NCI-H2029 (cell line): Measurements from ENCODE around the gene ADCY5.

Experiments
- DNase-seq: peaks from one replicate; lab custom pipeline; 2025; lab: John Stamatoyannopoulos, UW

ADCY5 gene

GRCh38 chr3:123285479-123285878 is 163.4 kb downstream of the ADCY5 start:
- no peak for DNase-seq

DNA sequence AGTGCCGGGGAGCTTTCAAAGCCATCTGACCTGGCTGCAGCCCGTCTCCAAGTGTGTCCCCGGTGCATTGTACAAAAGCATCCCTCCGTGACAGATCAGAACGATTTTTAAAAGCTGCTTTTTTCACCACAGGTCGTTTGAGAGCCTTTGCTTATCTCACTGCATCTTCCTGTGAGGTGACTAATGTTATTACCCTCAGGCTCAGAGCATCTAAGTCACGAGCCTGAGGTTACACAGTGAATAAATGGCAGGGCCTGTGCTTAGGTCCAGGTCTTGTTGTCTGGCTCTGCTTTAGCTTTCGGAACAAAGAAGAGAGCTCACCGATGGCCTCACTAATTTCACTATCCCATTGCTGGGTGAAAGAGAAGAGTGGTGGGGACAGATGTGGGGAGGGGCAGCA is 163.8 kb downstream of the ADCY5 start:
- DNase-seq, result no peak

DNA sequence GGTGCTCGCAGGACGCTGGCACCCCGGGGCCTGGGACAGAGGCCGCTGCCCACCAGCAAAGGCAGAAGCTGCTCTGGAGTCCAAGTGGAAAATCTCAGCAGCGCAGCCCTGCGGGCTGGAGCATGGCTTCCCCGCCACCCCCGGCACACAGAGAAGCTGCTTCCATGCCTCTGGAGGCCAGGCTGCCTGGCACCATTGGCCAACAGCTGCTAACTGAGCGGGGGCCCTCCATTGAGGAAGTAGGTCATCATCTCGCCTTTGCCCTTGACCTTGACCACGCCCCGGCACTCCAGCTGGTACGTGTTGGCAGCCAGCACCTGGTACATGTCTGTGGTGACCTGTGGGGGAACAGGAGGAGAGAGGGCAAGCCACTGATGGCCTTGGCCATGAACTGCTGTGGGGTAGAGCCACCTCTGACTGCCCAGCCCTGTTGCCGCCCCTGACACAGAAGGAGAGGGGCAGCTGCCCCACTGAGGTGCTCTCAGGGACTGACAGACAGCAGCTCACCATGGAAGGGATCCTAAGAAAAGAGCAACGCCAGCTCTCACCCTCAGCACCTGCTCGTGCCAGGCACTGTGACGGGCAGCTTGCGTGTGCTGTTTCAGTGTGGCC is 164.4 kb downstream of the ADCY5 start:
- DNase-seq, result no peak

GRCh38 chr3:123283657-123284398 is 165.1 kb downstream of the ADCY5 start:
- no peak for DNase-seq

DNA sequence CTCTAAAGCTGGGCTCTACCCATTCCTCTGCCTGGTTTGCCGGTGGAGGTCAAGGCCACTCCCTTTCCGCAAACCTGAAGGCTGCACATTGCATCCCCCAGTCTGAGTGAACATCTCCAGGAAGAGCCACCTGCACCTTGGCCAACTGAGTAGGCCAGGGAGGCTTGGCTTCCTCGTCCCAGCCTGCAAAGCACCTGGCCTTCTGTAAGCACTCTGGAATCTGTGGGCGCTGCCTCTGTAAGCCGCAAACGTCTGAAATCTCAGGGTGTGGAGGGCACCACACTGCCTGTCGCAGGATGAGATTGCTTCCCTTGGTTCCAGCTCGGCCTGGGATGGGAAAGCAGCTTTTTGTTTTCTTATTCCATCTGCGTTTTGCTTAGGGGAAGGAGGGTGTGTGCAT is 165.8 kb downstream of the ADCY5 start:
- DNase-seq, result no peak

- DNase-seq, result no peak
Observed at GRCh38 chr3:123282461-123282860, 166.4 kb downstream of the ADCY5 start.

GRCh38 chr3:123281929-123282328 is 167.0 kb downstream of the ADCY5 start:
- no peak for DNase-seq

DNA sequence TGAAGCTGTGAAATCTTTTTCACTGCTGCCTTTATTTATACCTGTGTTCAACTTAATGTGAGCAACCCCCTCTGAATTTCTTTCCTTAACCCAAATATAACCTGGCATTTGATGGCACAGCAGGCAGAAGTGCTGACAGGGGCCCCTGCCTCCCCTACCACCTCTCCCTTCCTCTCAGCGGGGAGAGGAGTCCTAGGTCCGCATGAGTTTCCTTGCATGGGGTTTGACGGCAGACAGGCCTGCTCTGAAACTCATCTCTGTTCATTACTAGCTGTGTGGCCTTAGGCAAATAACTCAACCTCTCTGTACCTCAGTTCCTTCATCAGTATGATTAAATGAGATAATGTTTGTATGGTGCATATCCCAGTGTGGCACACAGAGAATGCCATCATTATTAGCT is 167.5 kb downstream of the ADCY5 start:
- no peak for DNase-seq

DNA sequence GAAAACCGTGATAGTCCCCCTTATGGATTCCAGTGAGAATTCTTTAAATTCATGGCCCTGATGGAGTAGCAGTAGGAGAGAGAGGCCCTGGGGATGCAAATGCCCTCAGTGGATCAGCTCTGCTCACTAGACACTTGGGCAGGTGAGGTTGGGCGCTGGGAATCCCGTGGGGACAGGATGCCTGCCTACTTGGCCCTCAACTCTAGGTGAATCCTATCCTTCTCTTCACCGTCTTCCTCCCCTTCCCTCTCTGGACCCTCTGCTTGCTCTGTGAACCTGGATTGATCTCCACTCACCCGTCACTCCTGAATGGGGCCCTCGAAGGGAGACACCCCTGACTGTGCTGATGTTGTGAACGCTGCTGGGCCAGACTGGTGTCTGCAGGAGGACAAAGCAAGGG is 169.8 kb downstream of the ADCY5 start:
- DNase-seq, result no peak

GRCh38 chr3:123278446-123278845 is 170.4 kb downstream of the ADCY5 start:
- DNase-seq, result no peak

GRCh38 chr3:123277106-123277505 is 171.8 kb downstream of the ADCY5 start:
- no peak for DNase-seq

DNA sequence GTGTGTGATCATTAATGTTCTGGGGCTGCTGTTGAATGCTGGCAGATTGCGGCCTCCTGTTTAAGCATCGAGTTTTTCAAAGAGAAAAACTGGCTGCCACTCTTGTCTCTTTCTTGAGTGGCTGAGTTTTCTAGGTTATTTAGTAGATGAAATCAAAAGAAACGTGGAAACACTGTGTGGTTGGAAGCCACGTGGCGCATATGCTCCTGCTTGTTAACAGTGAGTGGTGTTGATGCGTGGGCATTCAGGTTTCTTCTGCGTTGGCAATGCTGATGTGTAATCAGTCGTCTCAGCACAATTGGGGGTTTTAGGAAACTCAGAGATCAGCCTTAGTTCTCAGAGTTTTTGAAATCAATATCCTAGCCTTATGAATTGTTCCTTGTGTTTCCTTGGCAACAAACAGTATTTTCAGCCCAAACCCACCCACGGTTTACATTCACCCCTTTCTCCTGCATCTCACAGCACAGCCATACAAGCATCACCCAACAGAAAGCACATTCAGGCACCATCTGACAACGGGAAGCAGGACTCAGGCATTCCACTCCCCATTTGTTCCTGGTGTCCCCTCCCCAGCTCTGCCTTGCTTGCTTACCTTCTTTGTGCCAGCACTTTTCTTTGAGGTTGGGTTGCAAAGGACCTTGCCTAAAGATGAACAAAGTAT is 172.4 kb downstream of the ADCY5 start:
- DNase-seq, result no peak

- DNase-seq, result no peak
Observed at GRCh38 chr3:123275691-123276090, 173.2 kb downstream of the ADCY5 start.

- DNase-seq, result no peak
Observed at GRCh38 chr3:123272547-123272946, 176.3 kb downstream of the ADCY5 start.

DNA sequence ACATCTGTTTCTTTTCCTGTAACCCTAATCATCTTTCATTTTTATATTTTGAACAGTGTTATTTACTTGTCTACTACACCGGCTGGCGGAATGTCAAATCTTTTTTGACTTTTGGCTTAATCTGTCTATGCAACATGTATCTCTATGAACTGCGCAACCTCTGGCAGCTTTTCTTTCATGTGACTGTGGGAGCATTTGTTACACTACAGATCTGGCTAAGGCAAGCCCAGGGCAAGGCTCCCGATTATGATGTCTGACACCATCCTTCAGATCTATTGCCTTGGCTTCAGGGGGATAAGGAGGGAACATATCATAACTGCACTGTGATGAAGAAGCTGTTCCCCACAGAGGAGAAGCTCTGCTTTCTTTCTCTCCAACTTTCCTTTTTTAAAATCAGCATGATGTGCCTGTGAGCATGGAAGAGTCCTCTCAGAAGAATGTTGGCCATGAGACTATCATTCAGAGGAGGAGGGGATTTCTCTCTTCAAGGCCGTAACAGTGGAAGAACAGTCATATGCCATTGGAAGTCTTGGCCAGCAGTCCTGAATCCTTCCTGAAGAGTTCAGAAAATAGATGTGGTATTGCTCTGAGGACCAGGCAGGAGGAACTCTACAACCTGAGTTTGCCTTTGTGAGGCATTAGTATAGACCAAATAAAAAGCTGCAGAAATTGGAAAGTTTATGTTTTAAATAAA is 177.3 kb downstream of the ADCY5 start:
- DNase-seq, result no peak

DNA sequence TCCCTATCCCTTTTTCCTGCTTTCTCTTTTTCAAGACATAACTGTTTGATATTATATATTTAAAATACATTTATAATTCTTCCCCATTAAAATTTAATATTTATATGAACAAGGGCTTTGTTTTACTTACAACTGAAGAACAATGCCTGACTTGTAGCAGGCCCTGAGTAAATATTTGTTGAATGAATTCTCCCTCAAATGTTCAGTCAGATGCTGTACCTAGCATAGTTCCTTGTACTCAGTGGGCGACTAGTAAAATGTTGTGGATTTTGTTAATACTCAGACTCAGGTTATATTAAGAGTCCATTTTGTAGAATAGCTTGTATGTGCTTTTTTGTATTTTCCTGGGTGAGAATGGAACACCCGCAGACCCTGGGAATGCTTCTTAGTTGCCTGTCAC is 178.1 kb downstream of the ADCY5 start:
- no peak for DNase-seq

DNA sequence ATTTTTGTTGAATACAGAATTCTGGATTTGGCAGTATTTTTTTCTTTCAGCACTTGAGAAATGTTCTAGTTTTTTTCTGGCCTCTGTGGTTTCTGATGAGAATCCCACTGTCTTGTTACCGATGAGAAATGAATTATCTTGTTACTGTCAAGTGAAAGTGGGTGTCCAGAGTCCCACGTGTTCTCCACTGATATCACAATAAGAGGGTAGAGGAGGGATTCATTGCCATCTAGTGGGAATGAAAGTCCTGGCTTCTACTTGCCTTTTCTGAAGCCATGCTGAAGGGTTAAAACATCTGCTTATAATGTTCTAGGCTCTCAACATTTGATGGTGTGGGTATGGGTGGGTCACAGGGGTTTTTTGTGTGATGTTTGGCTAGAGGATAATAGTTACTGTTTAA is 181.1 kb downstream of the ADCY5 start:
- DNase-seq, result no peak

DNA sequence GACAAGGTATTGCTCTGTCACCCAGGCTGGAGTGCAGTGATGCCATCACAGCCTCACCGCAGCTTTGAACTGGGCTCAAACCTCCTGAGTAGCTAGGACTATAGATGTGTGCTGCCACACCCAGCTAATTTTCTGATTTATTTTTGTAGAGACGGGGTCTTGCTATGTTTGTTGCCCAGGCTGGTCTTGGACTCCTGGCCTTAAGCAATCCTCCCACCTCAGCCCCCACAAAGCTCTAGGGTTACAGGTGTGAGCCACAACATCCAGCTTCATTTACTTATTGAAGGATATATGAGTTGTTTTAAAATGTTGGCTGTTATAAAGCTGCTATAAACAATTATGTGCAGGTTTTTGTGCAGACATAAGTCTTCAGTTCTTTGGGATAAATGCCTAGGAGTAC is 184.9 kb downstream of the ADCY5 start:
- DNase-seq, result no peak

DNA sequence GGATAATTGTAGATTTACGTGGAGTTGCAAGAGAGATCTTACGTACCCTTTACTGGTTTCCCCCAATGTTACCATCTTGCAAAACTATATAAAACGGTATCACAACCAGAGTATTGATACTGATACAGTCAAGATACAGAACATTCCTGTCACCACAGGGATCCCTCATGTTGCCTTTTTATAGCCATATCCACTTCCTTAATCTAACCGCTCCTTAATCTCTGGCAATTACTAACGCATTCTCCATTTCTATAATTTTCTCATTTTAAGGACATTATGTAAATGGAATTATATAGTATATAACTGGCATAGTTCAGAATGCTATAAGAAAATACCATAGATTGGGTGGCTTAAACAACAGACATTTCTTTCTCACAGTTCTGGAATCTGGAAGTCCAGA is 186.0 kb downstream of the ADCY5 start:
- DNase-seq, result no peak

DNA sequence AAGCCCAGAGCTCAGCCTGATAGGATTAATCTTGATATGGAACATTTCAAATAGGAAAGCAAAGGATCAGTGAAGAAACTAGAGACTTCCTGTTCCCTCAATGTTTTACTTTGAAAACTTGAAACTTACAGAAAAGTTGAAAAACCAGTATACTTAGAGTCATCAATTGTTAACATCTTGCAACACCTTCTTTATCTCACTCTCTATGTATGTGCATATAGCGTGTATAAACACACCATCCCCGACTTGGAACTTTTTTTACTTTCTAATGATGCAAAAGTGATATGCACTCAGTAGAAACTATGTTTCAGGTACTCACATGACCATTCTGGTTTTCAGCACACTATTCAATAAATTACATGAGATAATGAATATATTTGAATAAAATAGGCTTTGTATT is 186.7 kb downstream of the ADCY5 start:
- DNase-seq, result no peak

DNA sequence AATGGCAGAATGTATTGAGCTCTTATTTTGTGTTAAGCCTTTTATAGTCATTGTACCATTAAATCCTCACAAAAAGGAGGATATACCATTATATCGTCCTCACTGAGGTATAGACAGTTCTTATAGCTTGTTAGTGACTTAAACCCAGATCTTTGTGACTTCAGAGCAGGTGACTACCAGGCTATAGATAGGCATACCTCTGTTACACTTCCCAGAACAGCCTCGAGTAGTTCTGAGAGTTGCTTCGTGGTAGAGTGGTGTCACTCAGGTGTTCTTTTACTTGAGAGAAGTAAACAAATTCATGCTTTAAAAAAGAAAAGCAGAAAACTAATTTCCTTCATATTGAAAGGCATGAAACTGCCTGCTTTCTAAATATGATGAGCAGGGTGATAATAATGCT is 187.2 kb downstream of the ADCY5 start:
- DNase-seq, result no peak

- DNase-seq, result peak; percentile 24
Observed at GRCh38 chr3:123258811-123259420, 190.0 kb downstream of the ADCY5 start.
